B cell (primary cell): ENCODE data around the gene PIK3CA. TPM values are rescaled to one million over a fixed set of nuclear protein-coding genes. Genes with fewer than 3 reads are reported as not detected.

Experiments used
- ATAC-seq: fragments of 200-7000 bp; cut with Tn5 transposase; one replicate; pipeline ENCODE4 v1.10.0; 2021; ENCODE audit warnings: low read depth, mild to moderate bottlenecking, moderate number of reproducible peaks, moderate library complexity
- CTCF ChIA-PET: fragments of 350-600 bp; sonication (Branson Sonifier 250); formaldehyde crosslinking; loops from one replicate; lab custom pipeline; 2021; ENCODE audit warnings: antibody characterized with exemption, inconsistent platforms; lab: Charles Lee
- POLR2A ChIA-PET: fragments of 350-600 bp; sonication (Branson Sonifier 250); formaldehyde crosslinking; loops from one replicate; lab custom pipeline; 2021; ENCODE audit warnings: antibody characterized with exemption; lab: Charles Lee
- DNase-seq: peaks from one replicate; pipeline ENCODE4 v3.0.0; 2013
- H2AFZ ChIP-seq: 2 replicates; pipeline ENCODE4 v1.6.1; 2012; ENCODE audit warnings: mild to moderate bottlenecking, low read depth, low read length; ENCODE audit not compliant: insufficient read depth, poor library complexity, severe bottlenecking
- H3K27ac ChIP-seq, 2 donors: 1 replicate in 1 of 2; 2 replicates in 1 of 2; pipeline ENCODE4 v1.5.1; 2012 to 2013; ENCODE audit warnings: low read length in 2 of 2, mild to moderate bottlenecking in 2 of 2, moderate library complexity in 1 of 2
- H3K27me3 ChIP-seq, 4 experiments: fragments of 200-600 bp in 1 of 4; sonication (generic) in 1 of 4; replicated peaks in 1 of 4; 1 replicate in 2 of 4; 2 replicates in 2 of 4; pipeline versions ENCODE4 v1.6.1 to v1.7.0; 2013 to 2016; ENCODE audit warnings: low read length in 3 of 4, mild to moderate bottlenecking in 2 of 4, mixed read lengths in 1 of 4, moderate library complexity in 1 of 4; ENCODE audit not compliant: insufficient read depth in 4 of 4, control insufficient read depth in 3 of 4; ENCODE audit errors: control extremely low read depth in 1 of 4
- H3K36me3 ChIP-seq, 2 experiments: replicated peaks in 1 of 2; 1 replicate in 1 of 2; 2 replicates in 1 of 2; pipeline versions ENCODE4 v1.6.1 to v1.7.1; 2013; ENCODE audit warnings: low read length in 1 of 2; ENCODE audit not compliant: insufficient read depth in 2 of 2, control insufficient read depth in 1 of 2; ENCODE audit errors: control extremely low read depth in 1 of 2, extremely low read depth in 1 of 2
- H3K4me1 ChIP-seq, 2 donors: fragments of 200-600 bp in 1 of 2; sonication (generic) in 1 of 2; 1 replicate in 1 of 2; 2 replicates in 1 of 2; pipeline versions ENCODE4 v1.5.1 to v1.6.1; 2013 to 2017; ENCODE audit warnings: low read length in 2 of 2; ENCODE audit not compliant: control insufficient read depth in 2 of 2, insufficient read depth in 2 of 2
- H3K4me2 ChIP-seq: replicated peaks from 2 replicates; pipeline ENCODE3; 2012; ENCODE audit warnings: mild to moderate bottlenecking, low read depth, low read length; ENCODE audit not compliant: poor library complexity, severe bottlenecking
- H3K4me3 ChIP-seq, 5 experiments: fragments of 200-600 bp in 1 of 5; sonication (generic) in 1 of 5; 1 replicate in 3 of 5; 2 replicates in 2 of 5; pipeline versions ENCODE4 v1.5.1 to v1.7.0; 2011 to 2016; ENCODE audit warnings: low read length in 4 of 5, mild to moderate bottlenecking in 4 of 5, low read depth in 2 of 5, control low read depth in 1 of 5, moderate library complexity in 1 of 5; ENCODE audit not compliant: insufficient read depth in 1 of 5; ENCODE audit errors: control extremely low read depth in 1 of 5, extremely low read depth in 1 of 5
- H3K79me2 ChIP-seq: fragments of 200-600 bp; sonication (generic); one replicate; pipeline ENCODE4 v1.6.0; 2016; ENCODE audit warnings: low read length; ENCODE audit not compliant: control insufficient read depth, insufficient read depth
- H3K9ac ChIP-seq: fragments of 200-600 bp; sonication (generic); 2 replicates; pipeline ENCODE4 v1.6.1; 2017; ENCODE audit warnings: mild to moderate bottlenecking, low read length, moderate library complexity
- H3K9me3 ChIP-seq, 3 donors: one replicate each; pipeline versions ENCODE4 v1.6.1 to v1.7.1; 2013; ENCODE audit warnings: low read length in 2 of 3; ENCODE audit not compliant: control insufficient read depth in 2 of 3, insufficient read depth in 1 of 3; ENCODE audit errors: control extremely low read depth in 1 of 3
- H4K20me1 ChIP-seq: 2 replicates; pipeline ENCODE4 v1.6.0; 2012; ENCODE audit warnings: mild to moderate bottlenecking, low read length; ENCODE audit not compliant: insufficient read depth, control insufficient read depth, poor library complexity, severe bottlenecking
- H3K27ac Mint-ChIP-seq: one replicate; pipeline ENCODE4 v1.8.0; 2021; ENCODE audit warnings: mixed read lengths
- H3K27me3 Mint-ChIP-seq: one replicate; pipeline ENCODE4 v1.8.0; 2021; ENCODE audit warnings: mixed read lengths
- H3K4me1 Mint-ChIP-seq: one replicate; pipeline ENCODE4 v1.8.0; 2021; ENCODE audit warnings: mixed read lengths
- H3K4me3 Mint-ChIP-seq: one replicate; pipeline ENCODE4 v1.8.0; 2021; ENCODE audit warnings: mixed read lengths
- H3K9me3 Mint-ChIP-seq: one replicate; pipeline ENCODE4 v1.8.0; 2022; ENCODE audit warnings: mixed read lengths; ENCODE audit not compliant: insufficient read depth
- CTCF ChIP-seq: fragments of 200-600 bp; IDR thresholded peaks from one replicate; pipeline ENCODE4 v1.8.0; 2022; ENCODE audit warnings: antibody characterized with exemption, mild to moderate bottlenecking
- EZH2 ChIP-seq: IDR thresholded peaks from 2 replicates; pipeline ENCODE4 v1.6.1; 2012; ENCODE audit warnings: borderline replicate concordance, low read depth, mild to moderate bottlenecking, moderate library complexity, low read length; ENCODE audit not compliant: insufficient read depth, poor library complexity, severe bottlenecking
- WGBS: methylation state at CpG from one replicate; pipeline ENCODE4 v1.1.5; 2013; ENCODE audit warnings: missing lambda C conversion rate; ENCODE audit not compliant: insufficient coverage; 5-methylcytosine and 5-hydroxymethylcytosine counted together
- intact Hi-C: fragments of 100-400 bp; cut with micrococcal nuclease; formaldehyde crosslinking; loops from one replicate; pipeline ENCODE4 v1.10.0; 2022
- polyA minus RNA-seq: library from RNA; depleted of rRNA, polyadenylated mRNA; stranded (reverse); fragments of >200 nt; gene quantifications from 2 replicates; pipeline ENCODE4 v1.2.3, GENCODE V29; 2012
- polyA plus RNA-seq: library from polyadenylated mRNA; depleted of rRNA; stranded (reverse); fragments of >200 nt; gene quantifications from 2 replicates; pipeline ENCODE4 v1.2.3, GENCODE V29; 2012
- total RNA-seq, 2 donors: library from RNA; stranded (reverse); fragments of 120-200 nt in 1 of 2; gene quantifications; 1 replicate in 1 of 2; 2 replicates in 1 of 2; pipeline versions ENCODE4 v1.2.3 to v1.2.4, GENCODE V29; 2013 to 2022

PIK3CA gene
- 59.5 and 61.8 TPM in 2 replicates for total RNA-seq
- total RNA-seq (2013) = 48.8 TPM
- 6.4 and 11.8 TPM in 2 replicates for polyA plus RNA-seq
- 10.5 and 13.9 TPM in 2 replicates for polyA minus RNA-seq

- TF ChIP-seq EZH2 (no peak), CTCF (no peak)
- ChIA-PET POLR2A (interaction anchor here (0.6 to 1.7 kb wide), 22 partner anchors 18 to 1424 kb away, joined by 3 to 14 read pairs (median 8); partner anchors contain the start of genes MRPL47, NDUFB5 and ZNF639), CTCF (interaction anchor here (0.8 to 7.2 kb wide), 15 partner anchors 11 to 414 kb away, joined by 3 to 86 read pairs (median 5); partner anchors contain the start of gene ACTL6A)
- intact Hi-C loops = loop anchor here (1.0 to 5.0 kb wide), 15 partner anchors 15 to 1786 kb away; partner anchors contain the start of genes ACTL6A, GNB4, MFN1 and MRPL47
- Histone ChIP-seq H3K27ac (peak within 1 kb of the TSS; percentile 92 to 93), H3K4me1 (peaks cover 11 to 22% of the 10 kb centered on the region in 2 donors), H3K36me3 (peaks cover 0 to 1% of the 10 kb centered on the region in 2 experiments), H3K79me2 (peaks cover 44% of the 10 kb centered on the region), H3K4me3 (peak within 1 kb of the TSS; percentile 84 to 98 (median 90)), H4K20me1 (peaks cover 19% of the 10 kb centered on the region), H3K9ac (peak within 1 kb of the TSS; percentile 82), H2AFZ (peak within 1 kb of the TSS; percentile 57), H3K4me2 (peak within 1 kb of the TSS; percentile 77), H3K27me3 (no peaks in the 10 kb centered on the region), H3K9me3 (no peaks in the 10 kb centered on the region)
- Mint-ChIP-seq H3K27me3 (peaks cover 3% of the 10 kb centered on the region), H3K4me1 (peaks cover 39% of the 10 kb centered on the region), H3K27ac (peak within 1 kb of the TSS; percentile 97), H3K9me3 (no peaks in the 10 kb centered on the region), H3K4me3 (peak within 1 kb of the TSS; percentile 97)
- peak; percentile 76 for ATAC-seq
- peak; percentile 98 for DNase-seq
- WGBS = under 1% methylated on average over 57 of the region's 67 CpGs
Observed at GRCh38 chr3:179147873-179148615, at the start of gene PIK3CA. TSS of gene PIK3CA (plus strand) at chr3:179148357. CDS start at chr3:179198826, 50,469 bp downstream.
